Neural cell (in vitro differentiated cells): Measurements from ENCODE around the gene CALML4. TPM values are rescaled to one million over a fixed set of nuclear protein-coding genes. Genes with fewer than 3 reads are reported as not detected.

ENCODE experiments used
- H2AFZ ChIP-seq: fragments of 200-600, 300-800 bp; sonication (generic), shearing (Covaris generic); 2 replicates; pipeline ENCODE4 v1.6.0; 2014; ENCODE audit warnings: low read depth, mild to moderate bottlenecking, antibody characterized with exemption, low read length, moderate library complexity
- H3F3A ChIP-seq: fragments of 200-600 bp; shearing (Covaris generic); 2 replicates; pipeline ENCODE4 v1.6.1; 2016; ENCODE audit warnings: mild to moderate bottlenecking, moderate library complexity, mixed read lengths, antibody characterized with exemption, low read length; ENCODE audit not compliant: insufficient read depth, poor library complexity, severe bottlenecking
- H3K27ac ChIP-seq: fragments of 200-600, 300-800 bp; sonication (generic), shearing (Covaris generic); 2 replicates; pipeline ENCODE4 v1.5.1; 2014; ENCODE audit warnings: mild to moderate bottlenecking, low read length, moderate library complexity
- H3K27me3 ChIP-seq: fragments of 300-800, 200-600 bp; sonication (generic), shearing (Covaris generic); 2 replicates; pipeline ENCODE4 v1.6.0; 2014; ENCODE audit warnings: mild to moderate bottlenecking, low read depth, low read length, moderate library complexity; ENCODE audit not compliant: insufficient read depth
- H3K36me3 ChIP-seq: fragments of 300-800, 200-600 bp; sonication (generic), shearing (Covaris generic); 2 replicates; pipeline ENCODE4 v1.5.1; 2014; ENCODE audit warnings: mild to moderate bottlenecking, antibody characterized with exemption, low read length, moderate library complexity; ENCODE audit not compliant: insufficient read depth
- H3K4me2 ChIP-seq: fragments of 300-800, 200-600 bp; sonication (generic), shearing (Covaris generic); 2 replicates; pipeline ENCODE4 v1.6.0; 2014; ENCODE audit warnings: mild to moderate bottlenecking, low read length
- H3K4me3 ChIP-seq: fragments of 300-800, 200-600 bp; sonication (generic), shearing (Covaris generic); 2 replicates; pipeline ENCODE4 v1.5.1; 2014; ENCODE audit warnings: mild to moderate bottlenecking, low read length, moderate library complexity
- H3K79me2 ChIP-seq: fragments of 200-600 bp; shearing (Covaris generic); replicated peaks from 2 replicates; pipeline ENCODE4 v1.6.0; 2014; ENCODE audit warnings: mild to moderate bottlenecking, low read length, moderate library complexity; ENCODE audit not compliant: insufficient read depth
- H3K9ac ChIP-seq: fragments of 300-800, 200-600 bp; sonication (generic), shearing (Covaris generic); 2 replicates; pipeline ENCODE4 v1.6.1; 2016; ENCODE audit warnings: mild to moderate bottlenecking, low read length, mixed read lengths
- H3K9me2 ChIP-seq: fragments of 200-600 bp; shearing (Covaris generic); 2 replicates; pipeline ENCODE4 v1.6.1; 2016; ENCODE audit warnings: mild to moderate bottlenecking, low read length, mixed read lengths; ENCODE audit not compliant: insufficient read depth
- H3K9me3 ChIP-seq: fragments of 200-600, 300-800 bp; sonication (generic), shearing (Covaris generic); 2 replicates; pipeline ENCODE4 v1.6.1; 2016; ENCODE audit warnings: mild to moderate bottlenecking, mixed run types, low read length, moderate library complexity, mixed read lengths
- H4K20me1 ChIP-seq: fragments of 200-600 bp; shearing (Covaris generic); 2 replicates; pipeline ENCODE4 v1.6.1; 2016; ENCODE audit warnings: mild to moderate bottlenecking, mixed run types; ENCODE audit not compliant: insufficient read depth
- CTCF ChIP-seq: fragments of 450-650 bp; IDR thresholded peaks from 2 replicates; pipeline ENCODE4 v1.5.1; 2014; ENCODE audit warnings: antibody characterized with exemption, mild to moderate bottlenecking, moderate library complexity; ENCODE audit not compliant: poor library complexity, severe bottlenecking
- EP300 ChIP-seq: fragments of 450-650 bp; conservative IDR thresholded peaks from 2 replicates; pipeline ENCODE4 v1.6.1; 2014; ENCODE audit warnings: antibody characterized with exemption, mild to moderate bottlenecking, moderate library complexity; ENCODE audit not compliant: poor library complexity, severe bottlenecking
- EZH2 ChIP-seq: fragments of 200-600, 300-800 bp; shearing (Covaris generic), sonication (generic); IDR thresholded peaks from 2 replicates; pipeline ENCODE4 v1.6.1; 2014; ENCODE audit warnings: antibody characterized with exemption, low read length, borderline replicate concordance, mild to moderate bottlenecking; ENCODE audit not compliant: insufficient read depth, poor library complexity, severe bottlenecking
- MXI1 ChIP-seq: fragments of 450-650 bp; conservative IDR thresholded peaks from 2 replicates; pipeline ENCODE4 v1.6.1; 2014; ENCODE audit warnings: antibody characterized with exemption, mild to moderate bottlenecking; ENCODE audit not compliant: poor library complexity, severe bottlenecking
- POLR2AphosphoS5 ChIP-seq: IDR thresholded peaks from 2 replicates; pipeline ENCODE4 v1.6.1; 2012
- RAD21 ChIP-seq: fragments of 450-650 bp; conservative IDR thresholded peaks from 2 replicates; pipeline ENCODE4 v1.6.1; 2014; ENCODE audit warnings: antibody characterized with exemption, mild to moderate bottlenecking, moderate library complexity
- REST ChIP-seq: IDR thresholded peaks from 2 replicates; pipeline ENCODE4 v1.6.1; 2012; ENCODE audit warnings: borderline replicate concordance
- SMC3 ChIP-seq: fragments of 450-650 bp; conservative IDR thresholded peaks from 2 replicates; pipeline ENCODE4 v1.6.1; 2014; ENCODE audit warnings: antibody characterized with exemption, mild to moderate bottlenecking, moderate library complexity; ENCODE audit not compliant: poor library complexity
- TAF1 ChIP-seq: IDR thresholded peaks from 2 replicates; pipeline ENCODE4 v1.6.1; 2012; ENCODE audit warnings: low read depth
- polyA plus RNA-seq: library from polyadenylated mRNA; depleted of rRNA; stranded (reverse); fragments of >200 nt; gene quantifications from 2 replicates; pipeline ENCODE4 v1.2.3, GENCODE V29; 2014

CALML4 gene
- polyA plus RNA-seq, 1 donor from 2014 or later = 0.43 TPM

- Histone ChIP-seq H3K79me2 (no peaks in the 10 kb centered on the region), H3K36me3 (no peaks in the 10 kb centered on the region), H4K20me1 (no peaks in the 10 kb centered on the region), H3K9me2 (no peaks in the 10 kb centered on the region), H3K27me3 (no peaks in the 10 kb centered on the region), H3K4me3 (no peak overlapping the region), H3K4me2 (no peak overlapping the region), H3K9ac (no peak overlapping the region), H3K9me3 (no peaks in the 10 kb centered on the region), H3K27ac (no peak overlapping the region), H2AFZ (no peak overlapping the region), H3F3A (no peaks in the 10 kb centered on the region)
- TF ChIP-seq CTCF (no peak), TAF1 (no peak), RAD21 (no peak), POLR2AphosphoS5 (no peak), MXI1 (no peak), EP300 (no peak), SMC3 (no peak), REST (no peak), EZH2 (no peak)
Observed at GRCh38 chr15:68218331-68218730, 13.2 kb upstream of the CALML4 start.

- Histone ChIP-seq H3K36me3 (no peaks in the 10 kb centered on the region), H3K4me2 (no peak overlapping the region), H3K4me3 (no peak overlapping the region), H3K27ac (no peak overlapping the region), H3K9ac (no peak overlapping the region), H3F3A (no peaks in the 10 kb centered on the region), H3K79me2 (no peaks in the 10 kb centered on the region), H3K27me3 (no peaks in the 10 kb centered on the region), H2AFZ (no peak overlapping the region), H4K20me1 (no peaks in the 10 kb centered on the region), H3K9me3 (no peaks in the 10 kb centered on the region), H3K9me2 (no peaks in the 10 kb centered on the region)
- TF ChIP-seq SMC3 (no peak), EZH2 (no peak), CTCF (no peak), MXI1 (no peak), EP300 (no peak), RAD21 (no peak), POLR2AphosphoS5 (no peak)
Observed at GRCh38 chr15:68217341-68217740, 12.2 kb upstream of the CALML4 start.
